Subcutaneous adipose tissue (tissue), 4 donors: ENCODE results near the gene STK4. TPM values are rescaled to one million over a fixed set of nuclear protein-coding genes. Genes with fewer than 3 reads are reported as not detected.

ENCODE experiments used
- CTCF ChIP-seq: fragments of 450-650 bp; IDR thresholded peaks from one replicate; pipeline ENCODE4 v1.5.1; 2016; ENCODE audit warnings: low read depth, mild to moderate bottlenecking, control low read depth, antibody characterized with exemption, moderate library complexity
- total RNA-seq, 4 donors: library from RNA; depleted of rRNA; stranded (reverse); fragments of >200 nt; gene quantifications; one replicate each; pipeline ENCODE4 v1.1.0, GENCODE V29; 2016

Gene STK4
- total RNA-seq, 4 donors from 2014 or later, result 25.2 to 71.4 (median 40.1) TPM

DNA sequence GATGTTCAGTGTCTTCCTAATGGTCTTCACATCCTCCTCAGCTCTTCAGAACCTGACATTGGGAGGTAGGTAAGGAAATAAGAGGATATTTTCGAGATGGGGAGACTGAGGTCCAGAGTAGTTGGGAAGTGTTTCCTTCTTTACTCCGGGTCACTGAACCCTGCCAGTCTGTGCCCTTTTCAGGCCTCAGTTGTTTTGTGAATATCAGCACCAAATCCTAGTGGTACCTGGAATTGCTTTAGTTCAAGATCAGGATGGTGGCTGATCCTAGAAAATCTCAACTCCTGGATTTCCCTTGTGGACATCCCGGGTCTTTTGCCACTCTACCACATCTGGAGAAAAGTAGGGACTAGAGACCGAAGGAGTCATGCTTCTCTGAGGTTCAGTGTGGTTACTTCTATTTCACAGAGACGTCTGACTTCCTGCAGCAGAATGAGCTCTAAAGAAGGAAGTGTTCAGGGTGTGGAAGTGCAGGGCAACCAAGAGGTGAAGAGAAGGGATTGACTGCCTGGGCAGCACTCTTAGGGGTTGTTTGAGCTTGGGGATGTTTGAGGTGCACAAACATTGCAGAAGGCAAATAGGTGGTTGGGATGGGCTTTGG is 995 bp downstream of the STK4 start:
- no peak for TF ChIP-seq CTCF

- TF ChIP-seq CTCF, result no peak
Observed at GRCh38 chr20:44969300-44969894, 3.1 kb downstream of the STK4 start.

GRCh38 chr20:44970243-44970757 is 4.0 kb downstream of the STK4 start:
- no peak for TF ChIP-seq CTCF

GRCh38 chr20:44973053-44973452 is 6.7 kb downstream of the STK4 start:
- TF ChIP-seq CTCF, result no peak

GRCh38 chr20:44976698-44977097 is 10.4 kb downstream of the STK4 start:
- TF ChIP-seq CTCF, result no peak

GRCh38 chr20:44979090-44979621 is 12.8 kb downstream of the STK4 start:
- no peak for TF ChIP-seq CTCF

GRCh38 chr20:44981736-44982406 is 15.6 kb downstream of the STK4 start:
- TF ChIP-seq CTCF, result no peak
